ENCODE results near the gene FNDC3B.
"Not testable (repeated sequence)": the region's sequence is repeated elsewhere in the genome, so short reads cannot be mapped to it uniquely, and the experiment has no call there.

The FNDC3B gene

DNA sequence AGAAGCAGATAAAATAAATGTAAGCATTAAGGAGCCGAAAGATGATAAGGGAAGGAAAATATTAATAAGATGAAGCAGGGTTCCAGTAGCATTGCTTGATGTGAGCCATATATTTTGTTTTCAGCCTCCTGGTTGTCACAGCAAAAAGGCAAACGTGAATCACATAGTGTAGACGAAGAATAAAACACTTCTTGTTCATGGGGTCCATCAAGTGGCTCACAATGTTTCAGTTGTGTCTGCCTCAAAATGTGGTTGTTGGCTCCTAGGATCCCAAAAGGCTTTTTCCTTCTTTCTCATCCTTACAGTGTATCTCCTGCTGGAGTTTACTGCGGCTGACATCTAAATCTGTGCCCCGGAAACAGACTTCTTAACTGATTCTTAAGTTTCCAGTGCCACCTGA is 213.8 kb downstream of the FNDC3B start:
- H3K4me2 ChIP-seq (ENCODE audit: low read depth, low read length), result no peak overlapping the region
- H3K79me2 ChIP-seq (ENCODE audit: low read length), result peaks cover 48% of the 10 kb centered on the region
- no peak for DNase-seq
- H3K9me3 ChIP-seq (replicated peaks; ENCODE audit: insufficient read depth, low read length), result no peaks in the 10 kb centered on the region
- no peak overlapping the region for H3K4me3 ChIP-seq (ENCODE audit: low read length)
- H3K9me2 ChIP-seq (replicated peaks; ENCODE audit: insufficient read depth, low read length), result no peaks in the 10 kb centered on the region
- H4K20me1 ChIP-seq (ENCODE audit: insufficient read depth, low read length), result no peaks in the 10 kb centered on the region
- H3K27ac ChIP-seq (ENCODE audit: low read length), result no peak overlapping the region
- H3F3A ChIP-seq (ENCODE audit: insufficient read depth, low read length), result no peaks in the 10 kb centered on the region
- H3K9ac ChIP-seq (ENCODE audit: low read length), result no peak overlapping the region
- H3K27me3 ChIP-seq (replicated peaks; ENCODE audit: insufficient read depth, low read length), result no peaks in the 10 kb centered on the region
- no peaks in the 10 kb centered on the region for H3K4me1 ChIP-seq (ENCODE audit: low read length)
- no peak for TF ChIP-seq EZH2phosphoT487 (IDR thresholded peaks at IDR 0.05; ENCODE audit: low read length)
- H2AFZ ChIP-seq (ENCODE audit: low read length), result no peak overlapping the region
- peaks cover 4% of the 10 kb centered on the region for H3K36me3 ChIP-seq (replicated peaks; ENCODE audit: insufficient read depth, low read length)

DNA sequence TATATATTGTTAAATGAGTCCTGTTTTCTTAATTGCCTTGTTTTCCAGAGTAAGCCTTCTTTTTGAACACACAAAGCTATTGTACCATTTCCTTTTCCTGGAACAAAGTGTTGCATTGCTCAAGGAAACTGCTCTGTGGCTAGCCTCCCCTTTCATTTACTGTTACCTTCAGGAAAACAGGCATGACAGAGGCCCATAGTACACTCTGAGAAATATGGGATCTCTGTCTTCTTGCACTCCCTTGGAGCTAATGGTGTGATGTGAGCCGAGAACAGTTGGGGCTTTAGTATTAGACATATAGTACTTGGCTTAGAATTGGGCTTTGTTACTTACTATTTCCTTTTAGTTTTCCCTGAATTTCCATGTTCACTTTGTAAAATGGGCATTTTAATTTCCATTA is 215.2 kb downstream of the FNDC3B start:
- peaks cover 49% of the 10 kb centered on the region for H3K79me2 ChIP-seq (ENCODE audit: low read length)
- H3F3A ChIP-seq (ENCODE audit: insufficient read depth, low read length), result no peaks in the 10 kb centered on the region
- H3K4me1 ChIP-seq (ENCODE audit: low read length), result no peaks in the 10 kb centered on the region
- H2AFZ ChIP-seq (ENCODE audit: low read length), result no peak overlapping the region
- H3K36me3 ChIP-seq (replicated peaks; ENCODE audit: insufficient read depth, low read length), result peaks cover 7% of the 10 kb centered on the region
- no peak overlapping the region for H3K4me3 ChIP-seq (ENCODE audit: low read length)
- no peak overlapping the region for H3K4me2 ChIP-seq (ENCODE audit: low read depth, low read length)
- no peaks in the 10 kb centered on the region for H3K9me3 ChIP-seq (replicated peaks; ENCODE audit: insufficient read depth, low read length)
- no peak overlapping the region for H3K27ac ChIP-seq (ENCODE audit: low read length)
- no peaks in the 10 kb centered on the region for H4K20me1 ChIP-seq (ENCODE audit: insufficient read depth, low read length)
- no peak overlapping the region for H3K9ac ChIP-seq (ENCODE audit: low read length)
- H3K9me2 ChIP-seq (replicated peaks; ENCODE audit: insufficient read depth, low read length), result no peaks in the 10 kb centered on the region
- no peaks in the 10 kb centered on the region for H3K27me3 ChIP-seq (replicated peaks; ENCODE audit: insufficient read depth, low read length)
- TF ChIP-seq, protein P1, sequence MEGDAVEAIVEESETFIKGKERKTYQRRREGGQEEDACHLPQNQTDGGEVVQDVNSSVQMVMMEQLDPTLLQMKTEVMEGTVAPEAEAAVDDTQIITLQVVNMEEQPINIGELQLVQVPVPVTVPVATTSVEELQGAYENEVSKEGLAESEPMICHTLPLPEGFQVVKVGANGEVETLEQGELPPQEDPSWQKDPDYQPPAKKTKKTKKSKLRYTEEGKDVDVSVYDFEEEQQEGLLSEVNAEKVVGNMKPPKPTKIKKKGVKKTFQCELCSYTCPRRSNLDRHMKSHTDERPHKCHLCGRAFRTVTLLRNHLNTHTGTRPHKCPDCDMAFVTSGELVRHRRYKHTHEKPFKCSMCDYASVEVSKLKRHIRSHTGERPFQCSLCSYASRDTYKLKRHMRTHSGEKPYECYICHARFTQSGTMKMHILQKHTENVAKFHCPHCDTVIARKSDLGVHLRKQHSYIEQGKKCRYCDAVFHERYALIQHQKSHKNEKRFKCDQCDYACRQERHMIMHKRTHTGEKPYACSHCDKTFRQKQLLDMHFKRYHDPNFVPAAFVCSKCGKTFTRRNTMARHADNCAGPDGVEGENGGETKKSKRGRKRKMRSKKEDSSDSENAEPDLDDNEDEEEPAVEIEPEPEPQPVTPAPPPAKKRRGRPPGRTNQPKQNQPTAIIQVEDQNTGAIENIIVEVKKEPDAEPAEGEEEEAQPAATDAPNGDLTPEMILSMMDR (IDR thresholded peaks at IDR 0.05; ENCODE audit: low read length), result no peak
- TF ChIP-seq EZH2 (optimal IDR thresholded peaks at IDR 0.05; ENCODE audit: low read depth, low read length) (no peak), EZH2phosphoT487 (IDR thresholded peaks at IDR 0.05; ENCODE audit: low read length) (no peak)
- DNase-seq, result no peak

DNA sequence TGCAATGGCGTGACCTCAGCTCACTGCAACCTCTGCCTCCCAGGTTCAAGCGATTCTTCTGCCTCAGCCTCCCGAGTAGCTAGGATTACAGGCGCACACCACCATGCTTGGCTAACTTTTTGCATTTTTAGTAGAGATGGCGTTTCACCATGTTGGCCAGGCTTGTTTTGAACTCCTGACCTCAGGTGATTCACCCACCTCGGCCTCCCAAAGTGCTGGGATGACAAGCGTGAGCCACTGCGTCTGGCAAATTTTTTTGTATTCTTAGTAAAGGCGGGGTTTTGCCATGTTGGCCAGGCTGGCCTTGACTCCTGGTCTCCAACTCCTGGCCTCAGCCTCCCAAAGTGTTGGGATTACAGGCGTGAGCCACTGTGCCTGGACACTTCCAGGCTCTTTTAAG is 215.9 kb downstream of the FNDC3B start:
- not testable (repeated sequence) for H4K20me1 ChIP-seq (ENCODE audit: insufficient read depth, low read length); H3K9me2 ChIP-seq (replicated peaks; ENCODE audit: insufficient read depth, low read length); H3K27me3 ChIP-seq (replicated peaks; ENCODE audit: insufficient read depth, low read length); H3K4me2 ChIP-seq (ENCODE audit: low read depth, low read length); H3K27ac ChIP-seq (ENCODE audit: low read length); H3K9ac ChIP-seq (ENCODE audit: low read length); DNase-seq; H2AFZ ChIP-seq (ENCODE audit: low read length); H3K9me3 ChIP-seq (replicated peaks; ENCODE audit: insufficient read depth, low read length); H3K36me3 ChIP-seq (replicated peaks; ENCODE audit: insufficient read depth, low read length); H3K4me1 ChIP-seq (ENCODE audit: low read length); H3K4me3 ChIP-seq (ENCODE audit: low read length); H3F3A ChIP-seq (ENCODE audit: insufficient read depth, low read length)
- peaks cover 51% of the 10 kb centered on the region for H3K79me2 ChIP-seq (ENCODE audit: low read length)

DNA sequence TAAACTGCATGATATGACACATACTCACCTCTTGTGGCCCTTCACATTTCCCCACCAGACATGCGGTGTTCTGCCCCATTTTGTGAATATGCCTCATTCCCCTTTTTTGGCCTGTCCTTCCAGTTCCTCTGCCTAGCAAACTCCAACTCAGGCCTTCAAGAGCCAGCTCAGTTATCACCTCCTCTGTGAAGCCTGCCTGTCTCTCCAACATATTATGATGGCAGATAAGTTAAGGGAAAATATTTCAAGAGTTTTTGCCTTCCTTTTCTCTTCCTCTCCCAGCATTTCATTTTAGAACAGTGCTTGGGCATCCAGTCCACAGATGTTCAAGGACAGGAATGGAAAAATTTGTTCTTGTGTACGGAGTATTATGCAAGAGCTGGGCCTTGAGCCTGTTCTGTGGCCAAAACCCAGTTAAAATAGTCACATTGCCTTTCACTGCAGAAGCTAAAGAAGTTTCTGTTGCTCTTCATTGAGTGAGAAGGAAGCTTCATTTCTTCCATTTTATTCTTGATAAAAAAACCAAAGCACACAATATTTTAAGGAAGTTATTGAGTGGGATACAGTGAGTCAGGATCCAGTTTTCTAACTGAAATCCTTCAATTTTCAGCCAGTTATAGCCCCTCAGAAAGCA is 216.8 kb downstream of the FNDC3B start:
- no peak overlapping the region for H3K4me2 ChIP-seq (ENCODE audit: low read depth, low read length)
- no peak overlapping the region for H2AFZ ChIP-seq (ENCODE audit: low read length)
- H3K9me3 ChIP-seq (replicated peaks; ENCODE audit: insufficient read depth, low read length), result no peaks in the 10 kb centered on the region
- H3K9ac ChIP-seq (ENCODE audit: low read length), result no peak overlapping the region
- no peak for TF ChIP-seq EZH2phosphoT487 (IDR thresholded peaks at IDR 0.05; ENCODE audit: low read length)
- no peak overlapping the region for H3K4me3 ChIP-seq (ENCODE audit: low read length)
- DNase-seq, result no peak
- H3K4me1 ChIP-seq (ENCODE audit: low read length), result no peaks in the 10 kb centered on the region
- H3K36me3 ChIP-seq (replicated peaks; ENCODE audit: insufficient read depth, low read length), result peaks cover 6% of the 10 kb centered on the region
- H4K20me1 ChIP-seq (ENCODE audit: insufficient read depth, low read length), result no peaks in the 10 kb centered on the region
- no peaks in the 10 kb centered on the region for H3F3A ChIP-seq (ENCODE audit: insufficient read depth, low read length)
- H3K27me3 ChIP-seq (replicated peaks; ENCODE audit: insufficient read depth, low read length), result no peaks in the 10 kb centered on the region
- H3K27ac ChIP-seq (ENCODE audit: low read length), result no peak overlapping the region
- H3K79me2 ChIP-seq (ENCODE audit: low read length), result peaks cover 56% of the 10 kb centered on the region
- no peaks in the 10 kb centered on the region for H3K9me2 ChIP-seq (replicated peaks; ENCODE audit: insufficient read depth, low read length)
